GM12874 (cell line): Measurements from ENCODE around the gene HK3.

ENCODE experiments used
- CTCF ChIP-seq: IDR thresholded peaks from 2 replicates; pipeline ENCODE4 v1.5.1; 2011; ENCODE audit warnings: low read depth, mild to moderate bottlenecking, control low read depth, low read length, moderate library complexity; ENCODE audit not compliant: insufficient read depth

HK3 gene

GRCh38 chr5:176850371-176851245 lies 48.5 kb downstream of the HK3 start:
- TF ChIP-seq CTCF, result no peak

GRCh38 chr5:176849611-176850227 lies 49.4 kb downstream of the HK3 start:
- no peak for TF ChIP-seq CTCF

- no peak for TF ChIP-seq CTCF
Observed at GRCh38 chr5:176848651-176849050, 50.5 kb downstream of the HK3 start.

GRCh38 chr5:176847726-176848290 lies 51.3 kb downstream of the HK3 start:
- TF ChIP-seq CTCF, result no peak

GRCh38 chr5:176847148-176847547 lies 52.0 kb downstream of the HK3 start:
- TF ChIP-seq CTCF, result no peak

GRCh38 chr5:176846335-176847140 lies 52.6 kb downstream of the HK3 start:
- no peak for TF ChIP-seq CTCF

- TF ChIP-seq CTCF, result no peak
Observed at GRCh38 chr5:176845392-176845713, 53.8 kb downstream of the HK3 start.
